Type B pancreatic cell (in vitro differentiated cells): ENCODE results near the gene RSPO4. TPM values are rescaled to one million over a fixed set of nuclear protein-coding genes. Genes with fewer than 3 reads are reported as not detected.

Source experiments
- DNase-seq: peaks from one replicate; pipeline ENCODE4 v3.0.0; 2021; ENCODE audit warnings: mixed read lengths; ENCODE audit not compliant: unreplicated experiment; ENCODE audit errors: extremely low spot score
- H3K27ac Mint-ChIP-seq: 2 replicates; pipeline ENCODE4 v1.8.0; 2021; ENCODE audit warnings: mild to moderate bottlenecking, mixed read lengths
- H3K27me3 Mint-ChIP-seq: 2 replicates; pipeline ENCODE4 v1.8.0; 2021; ENCODE audit warnings: mixed read lengths
- H3K36me3 Mint-ChIP-seq: 2 replicates; pipeline ENCODE4 v1.8.0; 2021; ENCODE audit warnings: mixed read lengths
- H3K4me1 Mint-ChIP-seq: one replicate; pipeline ENCODE4 v1.8.0; 2021; ENCODE audit warnings: mixed read lengths; ENCODE audit not compliant: unreplicated experiment
- H3K4me3 Mint-ChIP-seq: 2 replicates; pipeline ENCODE4 v1.8.0; 2021; ENCODE audit warnings: mild to moderate bottlenecking, mixed read lengths
- H3K9me3 Mint-ChIP-seq: 2 replicates; pipeline ENCODE4 v1.8.0; 2021; ENCODE audit warnings: mixed read lengths
- CTCF ChIP-seq: fragments of 200-600 bp; sonication (generic); conservative IDR thresholded peaks from 2 replicates; pipeline ENCODE4 v1.5.0; 2021; ENCODE audit warnings: antibody characterized with exemption, mild to moderate bottlenecking
- total RNA-seq: library from RNA; stranded (reverse); gene quantifications from 2 replicates; pipeline ENCODE4 v1.2.1, GENCODE V29; 2021; ENCODE audit warnings: low replicate concordance

RSPO4 gene
- total RNA-seq, 1 donor from 2014 or later, result 2.4 TPM

- DNase-seq, result no peak
- H3K4me1 Mint-ChIP-seq, result no peaks in the 10 kb centered on the region
These were observed 62.5 kb downstream of the RSPO4 start for GRCh38 chr20:939606-940005.

GRCh38 chr20:934186-934840 is 67.8 kb downstream of the RSPO4 start:
- no peaks in the 10 kb centered on the region for H3K36me3 Mint-ChIP-seq
- no peaks in the 10 kb centered on the region for H3K9me3 Mint-ChIP-seq
- H3K27ac Mint-ChIP-seq, result no peak overlapping the region
- no peak for TF ChIP-seq CTCF
- H3K27me3 Mint-ChIP-seq, result no peaks in the 10 kb centered on the region
- no peak for DNase-seq
- H3K4me3 Mint-ChIP-seq, result no peak overlapping the region
- no peaks in the 10 kb centered on the region for H3K4me1 Mint-ChIP-seq

More at GRCh38 chr20:939606-940005, 62.5 kb downstream of the RSPO4 start:
- no peak for TF ChIP-seq CTCF
- Mint-ChIP-seq H3K9me3 (no peaks in the 10 kb centered on the region), H3K36me3 (no peaks in the 10 kb centered on the region), H3K4me3 (no peak overlapping the region), H3K27ac (no peak overlapping the region), H3K27me3 (peaks cover 8% of the 10 kb centered on the region)

GRCh38 chr20:933029-933428 is 69.1 kb downstream of the RSPO4 start:
- H3K27me3 Mint-ChIP-seq, result no peaks in the 10 kb centered on the region
- DNase-seq, result no peak
- H3K27ac Mint-ChIP-seq, result no peak overlapping the region
- H3K4me3 Mint-ChIP-seq, result no peak overlapping the region
- no peaks in the 10 kb centered on the region for H3K4me1 Mint-ChIP-seq
- TF ChIP-seq CTCF, result no peak
- H3K9me3 Mint-ChIP-seq, result no peaks in the 10 kb centered on the region
- no peaks in the 10 kb centered on the region for H3K36me3 Mint-ChIP-seq

- H3K36me3 Mint-ChIP-seq, result no peaks in the 10 kb centered on the region
- H3K4me1 Mint-ChIP-seq, result no peaks in the 10 kb centered on the region
- no peak overlapping the region for H3K27ac Mint-ChIP-seq
- no peak for DNase-seq
- no peaks in the 10 kb centered on the region for H3K27me3 Mint-ChIP-seq
- H3K9me3 Mint-ChIP-seq, result no peaks in the 10 kb centered on the region
- no peak for TF ChIP-seq CTCF
- H3K4me3 Mint-ChIP-seq, result no peak overlapping the region
These were observed 70.7 kb downstream of the RSPO4 start for GRCh38 chr20:931401-931800.

- Mint-ChIP-seq H3K9me3 (no peaks in the 10 kb centered on the region), H3K4me1 (no peaks in the 10 kb centered on the region), H3K4me3 (no peak overlapping the region), H3K27me3 (no peaks in the 10 kb centered on the region), H3K36me3 (no peaks in the 10 kb centered on the region), H3K27ac (no peak overlapping the region)
- no peak for DNase-seq
- no peak for TF ChIP-seq CTCF
These were observed 75.4 kb downstream of the RSPO4 start for GRCh38 chr20:926670-927069.
